Esophagus (tissue), 2 donors: Measurements from ENCODE around the gene IRF3. TPM values are rescaled to one million over a fixed set of nuclear protein-coding genes. Genes with fewer than 3 reads are reported as not detected.
A peak's percentile ranks its signal among the peaks of the same experiment; 100 is the strongest.

Experiments used
- H3K27ac ChIP-seq, 2 donors: one replicate each; pipeline ENCODE4 v1.5.1; 2013; ENCODE audit warnings: low read depth in 2 of 2, mild to moderate bottlenecking in 2 of 2, inconsistent platforms in 1 of 2, low read length in 1 of 2, moderate library complexity in 1 of 2
- H3K27me3 ChIP-seq, 2 donors: one replicate each; pipeline ENCODE4 v1.6.1; 2013; ENCODE audit warnings: low read length in 2 of 2, control low read depth in 1 of 2, mild to moderate bottlenecking in 1 of 2; ENCODE audit not compliant: insufficient read depth in 2 of 2, control insufficient read depth in 1 of 2
- H3K36me3 ChIP-seq, 2 donors: one replicate each; pipeline ENCODE4 v1.6.1; 2013; ENCODE audit warnings: low read length in 1 of 2; ENCODE audit not compliant: control insufficient read depth in 2 of 2, insufficient read depth in 2 of 2
- H3K4me1 ChIP-seq, 2 donors: one replicate each; pipeline ENCODE4 v1.6.1; 2013; ENCODE audit warnings: low read length in 1 of 2; ENCODE audit not compliant: control insufficient read depth in 2 of 2, insufficient read depth in 2 of 2
- H3K4me3 ChIP-seq, 2 donors: one replicate each; pipeline ENCODE4 v1.5.1; 2013; ENCODE audit warnings: low read length in 2 of 2, mild to moderate bottlenecking in 2 of 2, low read depth in 1 of 2, moderate library complexity in 1 of 2
- H3K9me3 ChIP-seq, 2 donors: one replicate each; pipeline ENCODE4 v1.6.1; 2013; ENCODE audit warnings: mild to moderate bottlenecking in 2 of 2, low read depth in 1 of 2, low read length in 1 of 2, moderate library complexity in 1 of 2; ENCODE audit not compliant: control insufficient read depth in 2 of 2, insufficient read depth in 1 of 2
- WGBS, 2 donors: extraction: QIAGEN DNeasy Blood & Tissue Kit; methylation state at CpG; one replicate each; pipeline ENCODE4 v1.1.7; 2013; 5-methylcytosine and 5-hydroxymethylcytosine counted together
- polyA plus RNA-seq, 2 donors: library from polyadenylated mRNA; stranded (reverse); fragments of 200-250 nt; gene quantifications; one replicate each; pipeline ENCODE4 v1.2.3, GENCODE V29; 2013
- donor health status: healthy with polysubstance abuse.
- donor health status: Bipolar disorder and iron deficiency.

The IRF3 gene
- polyA plus RNA-seq, 2 donors = 49.2 to 75.0 TPM

DNA sequence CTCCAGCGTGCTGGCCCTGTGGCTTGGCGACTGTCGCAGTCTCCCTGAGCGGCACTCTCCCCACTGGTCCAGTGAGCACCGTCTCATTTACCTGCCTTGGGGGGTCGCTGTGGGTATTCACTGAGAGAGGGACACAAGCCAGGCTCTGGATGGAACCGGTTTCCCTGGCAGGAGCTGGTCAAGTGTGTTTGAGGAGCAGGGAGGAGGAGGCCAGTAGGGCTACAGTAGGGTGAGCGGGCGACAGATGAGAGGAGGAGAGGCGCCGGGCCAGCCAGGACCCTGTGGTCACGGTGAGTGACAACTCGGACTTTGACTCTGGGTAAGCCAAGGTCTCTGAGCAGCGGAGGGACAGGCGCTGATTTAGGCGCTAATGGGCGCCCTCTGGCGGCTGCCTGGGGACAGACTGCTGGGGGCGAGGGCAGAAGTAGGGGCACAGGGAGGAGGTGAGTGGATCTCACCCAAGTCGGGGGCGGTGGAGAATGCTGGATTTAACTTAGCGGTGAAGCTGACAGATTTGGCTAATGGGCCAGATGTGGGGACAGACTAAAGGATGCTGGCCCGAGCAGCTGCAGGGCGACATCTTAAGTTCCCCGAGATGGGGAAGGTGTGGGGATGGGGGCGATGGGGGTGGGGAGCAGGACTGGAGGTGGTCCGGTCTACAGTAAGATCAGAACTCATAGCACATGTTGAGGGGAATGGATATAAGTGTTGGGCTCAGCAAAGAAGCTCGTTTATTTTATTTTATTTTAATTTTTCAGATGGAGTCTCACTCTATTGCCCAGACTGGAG lies 6.7 kb upstream of the IRF3 start:
- Histone ChIP-seq H3K27ac (peak overlapping the region in 1 of 2 donors; percentile 47), H3K4me1 (peaks cover 0 to 6% of the 10 kb centered on the region in 2 donors), H3K36me3 (peaks cover 0 to 3% of the 10 kb centered on the region in 2 donors), H3K27me3 (no peaks in the 10 kb centered on the region), H3K4me3 (no peak overlapping the region), H3K9me3 (no peaks in the 10 kb centered on the region)
- 24 to 25% methylated on average over 28 of the region's 28 CpGs for WGBS, 2 donors

DNA sequence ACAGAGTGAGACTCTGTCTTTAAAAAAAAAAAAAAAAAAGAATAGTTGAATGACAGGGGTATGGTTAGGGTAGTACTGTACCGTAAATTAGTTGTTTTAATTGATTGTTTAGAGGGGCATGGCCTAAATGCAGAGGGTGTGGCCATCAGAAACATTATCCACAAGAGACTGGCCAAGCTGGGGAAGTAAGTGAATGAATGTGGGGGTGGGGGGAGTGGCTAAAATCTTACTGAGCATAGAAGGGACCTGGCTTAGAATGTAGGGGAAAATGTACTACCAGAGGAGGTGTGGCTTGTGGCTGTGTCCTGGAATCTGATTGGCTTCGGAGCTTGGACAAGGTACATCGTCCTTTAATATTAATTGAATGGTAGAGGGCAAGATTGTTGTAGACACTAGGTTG lies 3.9 kb upstream of the IRF3 start:
- no peaks in the 10 kb centered on the region for H3K27me3 ChIP-seq
- no peak overlapping the region for H3K27ac ChIP-seq
- 83 to 86% methylated on average over 3 of the region's 3 CpGs for WGBS, 2 donors
- H3K36me3 ChIP-seq = peaks cover 0 to 3% of the 10 kb centered on the region in 2 donors
- H3K9me3 ChIP-seq = no peaks in the 10 kb centered on the region
- H3K4me3 ChIP-seq = no peak overlapping the region
- peaks cover 0 to 7% of the 10 kb centered on the region in 2 donors for H3K4me1 ChIP-seq

DNA sequence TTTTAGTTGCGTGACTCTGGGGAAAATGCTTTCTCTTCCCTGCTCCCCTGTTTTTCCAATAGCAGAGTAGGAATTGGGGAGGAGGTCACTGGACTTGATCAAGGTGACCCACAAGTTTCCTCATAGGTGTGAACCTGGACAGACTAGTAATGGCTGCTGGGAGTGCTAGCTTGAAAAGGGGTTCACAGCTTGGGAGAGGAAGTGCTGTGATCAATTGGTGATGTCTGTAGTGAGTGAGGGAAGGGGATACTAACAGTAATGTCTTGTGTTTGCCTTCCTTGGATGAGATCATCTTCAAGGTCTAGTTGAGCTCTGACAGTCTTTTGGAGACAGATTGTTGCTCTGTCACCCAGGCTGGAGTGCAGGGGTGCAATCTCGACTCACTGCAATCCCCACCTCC lies 1.8 kb upstream of the IRF3 start:
- WGBS, 2 donors = 90 to 92% methylated on average over 2 of the region's 2 CpGs
- H3K4me1 ChIP-seq = peaks cover 0 to 7% of the 10 kb centered on the region in 2 donors

DNA sequence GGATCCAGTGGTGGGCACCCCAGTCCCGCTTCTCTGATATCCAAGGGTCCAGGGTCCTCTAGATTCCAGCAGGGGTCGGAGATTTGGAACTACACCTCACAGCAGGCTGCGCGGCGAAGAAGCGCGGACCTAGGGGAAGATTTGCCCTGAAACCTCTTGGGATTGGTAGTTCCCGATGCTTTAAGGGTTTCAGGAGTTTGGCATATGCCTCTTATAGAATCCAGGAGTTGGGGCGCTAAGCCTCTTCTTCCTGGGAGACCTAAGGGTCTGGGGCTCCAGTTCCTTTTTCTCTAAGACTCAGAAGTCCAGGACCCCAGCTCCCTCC lies 425 bp upstream of the IRF3 start:
- 2 to 4% methylated on average over 9 of the region's 9 CpGs for WGBS, 2 donors
- H3K4me1 ChIP-seq = peaks cover 0 to 5% of the 10 kb centered on the region in 2 donors
- no peaks in the 10 kb centered on the region for H3K9me3 ChIP-seq
- H3K27me3 ChIP-seq = no peaks in the 10 kb centered on the region
- H3K36me3 ChIP-seq = peaks cover 7 to 20% of the 10 kb centered on the region in 2 donors
- H3K4me3 ChIP-seq = peak overlapping the region; percentile 46 to 78
- peak overlapping the region; percentile 50 to 86 for H3K27ac ChIP-seq

More for the DNA sequence above, 1.8 kb upstream of the IRF3 start:
- Histone ChIP-seq H3K36me3 (peaks cover 2 to 8% of the 10 kb centered on the region in 2 donors), H3K4me3 (no peak overlapping the region), H3K27me3 (no peaks in the 10 kb centered on the region), H3K27ac (no peak overlapping the region), H3K9me3 (no peaks in the 10 kb centered on the region)

DNA sequence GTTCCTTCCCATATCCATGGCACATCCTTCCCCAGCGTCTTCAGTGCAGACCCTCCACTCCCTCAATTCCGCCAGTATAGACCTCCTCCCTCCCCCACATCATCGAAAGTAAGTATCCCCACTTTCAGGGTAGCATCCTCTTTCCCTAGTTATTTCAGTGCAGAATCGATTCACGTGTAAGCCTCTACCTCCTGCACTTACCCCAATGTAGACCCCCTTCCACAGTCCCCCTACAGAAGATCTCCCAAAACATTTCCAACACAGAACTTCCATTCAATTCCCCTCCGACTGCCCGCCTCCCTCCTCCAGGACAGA lies 664 bp downstream of the IRF3 start:
- Histone ChIP-seq H3K27ac (peak overlapping the region; percentile 93 to 95), H3K4me1 (peaks cover 0 to 8% of the 10 kb centered on the region in 2 donors), H3K4me3 (peak overlapping the region; percentile 70 to 78), H3K27me3 (no peaks in the 10 kb centered on the region), H3K9me3 (no peaks in the 10 kb centered on the region), H3K36me3 (peaks cover 9 to 22% of the 10 kb centered on the region in 2 donors)
- WGBS, 2 donors = 0% methylated on average over 7 of the region's 7 CpGs

DNA sequence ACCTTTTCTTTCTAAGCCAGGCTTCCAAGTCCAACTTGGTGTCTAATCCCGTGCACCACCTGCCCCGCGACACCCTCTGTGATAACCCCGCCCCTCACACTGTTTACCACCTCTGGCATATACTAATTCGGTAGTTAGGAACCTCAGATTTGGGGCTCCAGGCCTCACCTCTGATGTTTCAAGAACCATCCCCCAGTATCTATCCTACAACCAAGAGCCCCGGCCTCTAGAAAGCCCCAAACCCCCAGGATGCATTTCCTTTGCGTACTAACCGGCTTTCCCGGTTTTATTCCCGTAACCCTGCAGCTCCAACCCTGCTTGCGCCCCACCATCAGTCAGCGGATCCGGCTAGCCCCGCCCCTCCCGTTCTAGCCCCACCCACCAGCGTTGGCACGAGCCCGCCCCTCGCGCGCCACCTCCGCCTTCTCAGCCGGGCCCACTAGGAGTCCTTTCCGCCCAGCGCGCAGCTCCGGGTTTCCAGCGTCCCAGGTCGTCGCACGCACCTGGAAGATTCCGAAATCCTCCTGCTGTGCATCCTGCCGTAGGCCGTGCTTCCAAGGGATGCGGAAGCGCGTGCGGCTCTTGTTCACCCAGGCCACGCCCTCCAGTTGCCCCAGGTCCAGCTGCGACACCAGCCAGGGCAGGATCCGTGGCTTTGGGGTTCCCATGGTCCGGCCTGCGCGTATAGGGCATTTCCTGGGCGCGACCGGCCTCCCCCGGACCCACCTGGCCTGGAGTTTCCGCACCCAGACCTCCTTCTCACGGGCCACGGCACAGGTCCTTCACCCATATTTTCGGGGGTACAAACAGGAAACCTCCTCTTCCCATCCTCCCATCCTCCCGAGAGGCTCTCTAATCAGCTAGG lies 1.3 kb downstream of the IRF3 start:
- 0 to 1% methylated on average over 53 of the region's 53 CpGs for WGBS, 2 donors
- H3K27ac ChIP-seq = peak overlapping the region; percentile 93 to 95

GRCh38 chr19:49663224-49663623 lies 2.4 kb downstream of the IRF3 start:
- H3K4me1 ChIP-seq = peaks cover 0 to 8% of the 10 kb centered on the region in 2 donors
- no peaks in the 10 kb centered on the region for H3K9me3 ChIP-seq
- H3K4me3 ChIP-seq = no peak overlapping the region

More for the DNA sequence above, 1.3 kb downstream of the IRF3 start:
- Histone ChIP-seq H3K9me3 (no peaks in the 10 kb centered on the region), H3K4me1 (peaks cover 0 to 8% of the 10 kb centered on the region in 2 donors), H3K36me3 (peaks cover 9 to 28% of the 10 kb centered on the region in 2 donors), H3K4me3 (peak overlapping the region; percentile 70 to 78), H3K27me3 (no peaks in the 10 kb centered on the region)

GRCh38 chr19:49662011-49662410 lies 3.6 kb downstream of the IRF3 start:
- Histone ChIP-seq H3K4me1 (peaks cover 0 to 8% of the 10 kb centered on the region in 2 donors), H3K9me3 (no peaks in the 10 kb centered on the region), H3K36me3 (peaks cover 15 to 48% of the 10 kb centered on the region in 2 donors), H3K27ac (no peak overlapping the region), H3K4me3 (no peak overlapping the region), H3K27me3 (no peaks in the 10 kb centered on the region)
- WGBS, 2 donors = 89 to 94% methylated on average over 16 of the region's 16 CpGs

More at GRCh38 chr19:49663224-49663623, 2.4 kb downstream of the IRF3 start:
- 79 to 80% methylated on average over 12 of the region's 12 CpGs for WGBS, 2 donors
- Histone ChIP-seq H3K27me3 (no peaks in the 10 kb centered on the region), H3K36me3 (peaks cover 12 to 38% of the 10 kb centered on the region in 2 donors), H3K27ac (no peak overlapping the region)

- Histone ChIP-seq H3K27ac (no peak overlapping the region), H3K27me3 (no peaks in the 10 kb centered on the region), H3K4me3 (no peak overlapping the region), H3K36me3 (peaks cover 18 to 61% of the 10 kb centered on the region in 2 donors), H3K4me1 (peaks cover 0 to 4% of the 10 kb centered on the region in 2 donors), H3K9me3 (no peaks in the 10 kb centered on the region)
- WGBS, 2 donors = 83 to 88% methylated on average over 15 of the region's 15 CpGs
Observed at GRCh38 chr19:49660338-49660961, 5.2 kb downstream of the IRF3 start.
